Liver (tissue), 9 donors: ENCODE data around the gene ENAH. TPM values are rescaled to one million over a fixed set of nuclear protein-coding genes. Genes with fewer than 3 reads are reported as not detected.

Experiments
- DNase-seq: peaks from one replicate; pipeline ENCODE4 v3.0.0-alpha.2; 2017; ENCODE audit warnings: low spot score
- H3K27ac ChIP-seq, 2 donors: one replicate each; pipeline ENCODE4 v1.7.0; 2013; ENCODE audit warnings: inconsistent platforms in 2 of 2, low read length in 2 of 2, control low read depth in 1 of 2, low read depth in 1 of 2, mild to moderate bottlenecking in 1 of 2
- H3K27me3 ChIP-seq, 4 donors: one replicate each; pipeline versions ENCODE4 v1.6.1 to v1.7.0; 2013; ENCODE audit warnings: low read length in 3 of 4, inconsistent platforms in 1 of 4, mild to moderate bottlenecking in 1 of 4, moderate library complexity in 1 of 4; ENCODE audit not compliant: control insufficient read depth in 4 of 4, insufficient read depth in 4 of 4
- H3K36me3 ChIP-seq, 4 donors: one replicate each; pipeline versions ENCODE4 v1.6.1 to v1.7.0; 2013; ENCODE audit warnings: low read length in 3 of 4, mild to moderate bottlenecking in 3 of 4, low read depth in 1 of 4, moderate library complexity in 1 of 4; ENCODE audit not compliant: control insufficient read depth in 4 of 4, insufficient read depth in 3 of 4
- H3K4me1 ChIP-seq, 4 donors: one replicate each; pipeline versions ENCODE4 v1.6.1 to v1.7.0; 2013; ENCODE audit warnings: low read length in 3 of 4, mild to moderate bottlenecking in 3 of 4, moderate library complexity in 1 of 4; ENCODE audit not compliant: control insufficient read depth in 4 of 4, insufficient read depth in 4 of 4
- H3K4me3 ChIP-seq, 3 donors: one replicate each; pipeline versions ENCODE4 v1.6.1 to v1.7.0; 2013; ENCODE audit warnings: low read length in 3 of 3, control low read depth in 1 of 3, low read depth in 1 of 3, mild to moderate bottlenecking in 1 of 3
- H3K9ac ChIP-seq, 2 donors: one replicate each; pipeline ENCODE4 v1.7.0; 2013; ENCODE audit warnings: low read length in 2 of 2, mild to moderate bottlenecking in 2 of 2, moderate library complexity in 2 of 2, control low read depth in 1 of 2, low read depth in 1 of 2
- H3K9me3 ChIP-seq, 4 donors: one replicate each; pipeline versions ENCODE4 v1.6.1 to v1.7.0; 2013; ENCODE audit warnings: low read length in 3 of 4; ENCODE audit not compliant: control insufficient read depth in 4 of 4
- CTCF ChIP-seq: fragments of 150-350 bp; IDR thresholded peaks from 2 replicates; pipeline ENCODE4 v1.5.1; 2017; ENCODE audit warnings: improper control_type of control experiment, low read depth, low read length; ENCODE audit not compliant: missing input control
- FOXA1 ChIP-seq: IDR thresholded peaks from 2 replicates; pipeline ENCODE4 v1.6.1; 2016; ENCODE audit warnings: antibody characterized with exemption
- FOXA2 ChIP-seq: IDR thresholded peaks from 2 replicates; pipeline ENCODE4 v1.6.1; 2016; ENCODE audit warnings: antibody characterized with exemption
- GABPA ChIP-seq, 2 donors: IDR thresholded peaks in 1 of 2; conservative IDR thresholded peaks in 1 of 2; 2 replicates each; pipeline ENCODE4 v1.6.1; 2016; ENCODE audit warnings: antibody characterized with exemption in 2 of 2, mild to moderate bottlenecking in 1 of 2, moderate library complexity in 1 of 2
- HNF4A ChIP-seq, 2 donors: conservative IDR thresholded peaks; 2 replicates each; pipeline ENCODE4 v1.6.1; 2016; ENCODE audit warnings: antibody characterized with exemption in 2 of 2, mild to moderate bottlenecking in 2 of 2
- HNF4G ChIP-seq: IDR thresholded peaks from 2 replicates; pipeline ENCODE4 v1.6.1; 2016; ENCODE audit warnings: antibody characterized with exemption
- JUND ChIP-seq, 2 donors: IDR thresholded peaks; 2 replicates each; pipeline ENCODE4 v1.6.1; 2016; ENCODE audit warnings: antibody characterized with exemption in 2 of 2
- MAX ChIP-seq: IDR thresholded peaks from 2 replicates; pipeline ENCODE4 v1.6.1; 2016; ENCODE audit warnings: antibody characterized with exemption
- NR2F2 ChIP-seq: IDR thresholded peaks from 2 replicates; pipeline ENCODE4 v1.6.1; 2016; ENCODE audit warnings: antibody characterized with exemption
- RAD21 ChIP-seq, 2 donors: IDR thresholded peaks; 2 replicates each; pipeline ENCODE4 v1.6.1; 2016; ENCODE audit warnings: antibody characterized with exemption in 2 of 2, mild to moderate bottlenecking in 2 of 2
- RXRA ChIP-seq, 2 donors: IDR thresholded peaks; 2 replicates each; pipeline ENCODE4 v1.6.1; 2017 to 2018; ENCODE audit warnings: antibody characterized with exemption in 2 of 2, mild to moderate bottlenecking in 1 of 2
- YY1 ChIP-seq: IDR thresholded peaks from 2 replicates; pipeline ENCODE4 v1.6.1; 2016; ENCODE audit warnings: antibody characterized with exemption, mild to moderate bottlenecking
- WGBS: extraction: QIAGEN DNeasy Blood & Tissue Kit; methylation state at CpG from one replicate; pipeline ENCODE4 v1.1.7; 2013; 5-methylcytosine and 5-hydroxymethylcytosine counted together
- polyA plus RNA-seq, 2 donors: library from polyadenylated mRNA; stranded (reverse) in 1 of 2; unstranded in 1 of 2; fragments of 200-250 nt in 1 of 2; fragments of >200 nt in 1 of 2; fragmentation: Nextera tagmentation in 1 of 2; extraction: Ambion mirVana in 1 of 2; gene quantifications; one replicate each; pipeline versions ENCODE4 v1.2.1 to v1.2.3, GENCODE V29; 2013 to 2015
- total RNA-seq, 2 donors: library from RNA; depleted of rRNA; stranded (reverse); fragments of >200 nt; gene quantifications; one replicate each; pipeline ENCODE4 v1.2.3, GENCODE V29; 2014
- TF ChIP-seq, protein P1 (sequence below): IDR thresholded peaks from 2 replicates; pipeline ENCODE4 v1.6.1; 2016; ENCODE audit warnings: antibody characterized with exemption, mild to moderate bottlenecking
- TF ChIP-seq, protein P2 (sequence below): IDR thresholded peaks from 2 replicates; pipeline ENCODE4 v1.6.1; 2016; ENCODE audit warnings: antibody characterized with exemption
- donor health status: healthy.
- donor health status: healthy.
- donor health status: healthy.
- donor health status: healthy.
- donor health status: healthy.

ENAH gene
- total and polyA plus RNA-seq, 4 donors, result 2.8 to 8.4 (median 4.5) TPM

GRCh38 chr1:225578251-225578977 lies 74.5 kb downstream of the ENAH start:
- no peak overlapping the region for H3K9ac ChIP-seq
- H3K27me3 ChIP-seq, result no peaks in the 10 kb centered on the region
- TF ChIP-seq GABPA (IDR thresholded peaks at IDR 0.05 in 1 of 2, conservative IDR thresholded peaks at IDR 0.05 in 1 of 2), result no peak
- no peaks in the 10 kb centered on the region for H3K9me3 ChIP-seq
- 86% methylated on average over 3 of the region's 3 CpGs for WGBS
- H3K4me1 ChIP-seq, result no peaks in the 10 kb centered on the region
- no peak overlapping the region for H3K27ac ChIP-seq
- H3K36me3 ChIP-seq, result no peaks in the 10 kb centered on the region
- H3K4me3 ChIP-seq, result no peak overlapping the region
- DNase-seq, result no peak

- Histone ChIP-seq H3K4me3 (no peak overlapping the region), H3K9me3 (no peaks in the 10 kb centered on the region), H3K4me1 (no peaks in the 10 kb centered on the region), H3K36me3 (no peaks in the 10 kb centered on the region), H3K9ac (no peak overlapping the region), H3K27ac (no peak overlapping the region), H3K27me3 (no peaks in the 10 kb centered on the region)
- TF ChIP-seq NR2F2 (no peak), GABPA (IDR thresholded peaks at IDR 0.05 in 1 of 2, conservative IDR thresholded peaks at IDR 0.05 in 1 of 2) (no peak), FOXA1 (no peak), FOXA2 (no peak), YY1 (no peak), RAD21 (IDR thresholded peaks at IDR 0.05) (no peak)
- TF ChIP-seq, protein P1, sequence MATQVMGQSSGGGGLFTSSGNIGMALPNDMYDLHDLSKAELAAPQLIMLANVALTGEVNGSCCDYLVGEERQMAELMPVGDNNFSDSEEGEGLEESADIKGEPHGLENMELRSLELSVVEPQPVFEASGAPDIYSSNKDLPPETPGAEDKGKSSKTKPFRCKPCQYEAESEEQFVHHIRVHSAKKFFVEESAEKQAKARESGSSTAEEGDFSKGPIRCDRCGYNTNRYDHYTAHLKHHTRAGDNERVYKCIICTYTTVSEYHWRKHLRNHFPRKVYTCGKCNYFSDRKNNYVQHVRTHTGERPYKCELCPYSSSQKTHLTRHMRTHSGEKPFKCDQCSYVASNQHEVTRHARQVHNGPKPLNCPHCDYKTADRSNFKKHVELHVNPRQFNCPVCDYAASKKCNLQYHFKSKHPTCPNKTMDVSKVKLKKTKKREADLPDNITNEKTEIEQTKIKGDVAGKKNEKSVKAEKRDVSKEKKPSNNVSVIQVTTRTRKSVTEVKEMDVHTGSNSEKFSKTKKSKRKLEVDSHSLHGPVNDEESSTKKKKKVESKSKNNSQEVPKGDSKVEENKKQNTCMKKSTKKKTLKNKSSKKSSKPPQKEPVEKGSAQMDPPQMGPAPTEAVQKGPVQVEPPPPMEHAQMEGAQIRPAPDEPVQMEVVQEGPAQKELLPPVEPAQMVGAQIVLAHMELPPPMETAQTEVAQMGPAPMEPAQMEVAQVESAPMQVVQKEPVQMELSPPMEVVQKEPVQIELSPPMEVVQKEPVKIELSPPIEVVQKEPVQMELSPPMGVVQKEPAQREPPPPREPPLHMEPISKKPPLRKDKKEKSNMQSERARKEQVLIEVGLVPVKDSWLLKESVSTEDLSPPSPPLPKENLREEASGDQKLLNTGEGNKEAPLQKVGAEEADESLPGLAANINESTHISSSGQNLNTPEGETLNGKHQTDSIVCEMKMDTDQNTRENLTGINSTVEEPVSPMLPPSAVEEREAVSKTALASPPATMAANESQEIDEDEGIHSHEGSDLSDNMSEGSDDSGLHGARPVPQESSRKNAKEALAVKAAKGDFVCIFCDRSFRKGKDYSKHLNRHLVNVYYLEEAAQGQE, result no peak
- TF ChIP-seq, protein P2, sequence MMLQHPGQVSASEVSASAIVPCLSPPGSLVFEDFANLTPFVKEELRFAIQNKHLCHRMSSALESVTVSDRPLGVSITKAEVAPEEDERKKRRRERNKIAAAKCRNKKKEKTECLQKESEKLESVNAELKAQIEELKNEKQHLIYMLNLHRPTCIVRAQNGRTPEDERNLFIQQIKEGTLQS, result no peak
- no peak for DNase-seq
- 86% methylated on average over 2 of the region's 2 CpGs for WGBS
Measured at GRCh38 chr1:225577241-225577640, 75.7 kb downstream of the ENAH start.

GRCh38 chr1:225573216-225573615 lies 79.7 kb downstream of the ENAH start:
- Histone ChIP-seq H3K4me3 (no peak overlapping the region), H3K36me3 (no peaks in the 10 kb centered on the region), H3K9me3 (no peaks in the 10 kb centered on the region), H3K27ac (no peak overlapping the region), H3K4me1 (no peaks in the 10 kb centered on the region), H3K9ac (no peak overlapping the region), H3K27me3 (no peaks in the 10 kb centered on the region)
- DNase-seq, result no peak
- WGBS, result 81% methylated on average over 2 of the region's 2 CpGs
- TF ChIP-seq JUND (IDR thresholded peaks at IDR 0.05), result no peak

DNA sequence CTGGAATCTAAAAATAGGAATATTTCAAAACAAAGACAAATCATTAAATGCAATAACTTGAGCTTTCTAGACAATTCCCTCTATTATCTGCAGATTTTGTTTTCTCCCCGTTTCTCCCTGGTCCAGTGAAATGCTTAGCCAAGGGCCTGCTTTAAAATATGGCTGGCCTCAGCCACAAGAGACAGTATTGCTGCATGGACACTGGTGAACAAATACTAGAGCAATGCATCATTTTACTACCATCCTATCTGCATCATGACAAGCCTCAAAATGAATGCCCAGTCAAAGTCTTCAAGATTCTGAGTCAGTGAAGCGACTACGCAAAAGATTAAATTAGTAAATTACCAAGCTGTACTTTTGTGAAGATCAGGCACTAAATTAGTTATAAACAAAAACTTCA lies 80.5 kb downstream of the ENAH start:
- no peaks in the 10 kb centered on the region for H3K27me3 ChIP-seq
- no peaks in the 10 kb centered on the region for H3K9me3 ChIP-seq
- DNase-seq, result no peak
- no peak overlapping the region for H3K9ac ChIP-seq
- H3K36me3 ChIP-seq, result no peaks in the 10 kb centered on the region
- TF ChIP-seq RXRA (IDR thresholded peaks at IDR 0.05) (no peak), RAD21 (IDR thresholded peaks at IDR 0.05) (peak in 1 of 2 donors; percentile 25), MAX (no peak), HNF4A (conservative IDR thresholded peaks at IDR 0.05) (no peak), CTCF (no peak), GABPA (IDR thresholded peaks at IDR 0.05 in 1 of 2, conservative IDR thresholded peaks at IDR 0.05 in 1 of 2) (no peak), HNF4G (no peak)
- H3K4me1 ChIP-seq, result no peaks in the 10 kb centered on the region
- H3K27ac ChIP-seq, result no peak overlapping the region
- WGBS, result 92% methylated on average over 3 of the region's 3 CpGs
- no peak overlapping the region for H3K4me3 ChIP-seq
